HL-60 (cell line): ENCODE data around the gene BMPR2.

Experiments
- CTCF ChIP-seq: IDR thresholded peaks from one replicate; pipeline ENCODE4 v1.5.1; 2011; ENCODE audit warnings: low read length, control low read depth, inconsistent platforms; ENCODE audit not compliant: insufficient read depth
- GABPA ChIP-seq: IDR thresholded peaks from 2 replicates; pipeline ENCODE4 v1.6.1; 2012; ENCODE audit warnings: low read depth
- POLR2AphosphoS5 ChIP-seq: IDR thresholded peaks from 2 replicates; pipeline ENCODE4 v1.6.1; 2012; ENCODE audit warnings: low read depth
- REST ChIP-seq: IDR thresholded peaks from 2 replicates; pipeline ENCODE4 v1.6.1; 2012; ENCODE audit warnings: low read depth; ENCODE audit not compliant: insufficient replicate concordance
- SPI1 ChIP-seq: IDR thresholded peaks from 2 replicates; pipeline ENCODE4 v1.6.1; 2012; ENCODE audit warnings: low read depth, mild to moderate bottlenecking, borderline replicate concordance

- no peak for TF ChIP-seq CTCF
- TF ChIP-seq POLR2AphosphoS5, result no peak
- no peak for TF ChIP-seq REST
- no peak for TF ChIP-seq GABPA
- TF ChIP-seq SPI1, result no peak
Observed at GRCh38 chr2:202337706-202338346, 38.3 kb upstream of the BMPR2 start.
